Erythroblast (primary cell): ENCODE results near the gene SORCS3.

Experiments used
- DNase-seq, 2 experiments: peaks; one replicate each; lab custom pipeline; 2025; lab: John Stamatoyannopoulos, UW
- GATA1 ChIP-seq: IDR thresholded peaks from 2 replicates; pipeline ENCODE4 v1.6.1; 2011; ENCODE audit warnings: low read depth, mild to moderate bottlenecking, control low read depth, low read length, moderate library complexity
- POLR2A ChIP-seq: IDR thresholded peaks from 2 replicates; pipeline ENCODE4 v1.6.1; 2011; ENCODE audit warnings: mild to moderate bottlenecking, low read length

SORCS3 gene

GRCh38 chr10:105128111-105128510 lies 487.0 kb downstream of the SORCS3 start:
- no peak for DNase-seq
- TF ChIP-seq GATA1: no peak

GRCh38 chr10:105138358-105138757 lies 497.3 kb downstream of the SORCS3 start:
- DNase-seq: no peak
- TF ChIP-seq GATA1 (no peak), POLR2A (no peak)

- no peak for DNase-seq
- TF ChIP-seq POLR2A (no peak), GATA1 (no peak)
These were observed 498.3 kb downstream of the SORCS3 start for GRCh38 chr10:105139363-105139896.

- TF ChIP-seq GATA1: no peak
- TF ChIP-seq POLR2A: no peak
- no peak for DNase-seq
These were observed 499.5 kb downstream of the SORCS3 start for GRCh38 chr10:105140600-105140999.

- DNase-seq: no peak
- TF ChIP-seq GATA1: no peak
These were observed 504.6 kb downstream of the SORCS3 start for GRCh38 chr10:105145711-105146110.

- TF ChIP-seq GATA1 (no peak), POLR2A (no peak)
- no peak for DNase-seq
These were observed 505.3 kb downstream of the SORCS3 start for GRCh38 chr10:105146436-105146835.

GRCh38 chr10:105148456-105148855 lies 507.4 kb downstream of the SORCS3 start:
- no peak for TF ChIP-seq GATA1
- TF ChIP-seq POLR2A: no peak
- DNase-seq: no peak

- TF ChIP-seq GATA1 (no peak), POLR2A (no peak)
- DNase-seq: no peak
These were observed 507.8 kb downstream of the SORCS3 start for GRCh38 chr10:105148921-105149320.

- no peak for DNase-seq
- no peak for TF ChIP-seq GATA1
- no peak for TF ChIP-seq POLR2A
These were observed 508.3 kb downstream of the SORCS3 start for GRCh38 chr10:105149371-105149891.

- TF ChIP-seq GATA1 (no peak), POLR2A (no peak)
- DNase-seq: no peak
These were observed 509.3 kb downstream of the SORCS3 start for GRCh38 chr10:105150259-105150880.

- no peak for TF ChIP-seq POLR2A
- no peak for TF ChIP-seq GATA1
- no peak for DNase-seq
These were observed 513.6 kb downstream of the SORCS3 start for GRCh38 chr10:105154736-105155135.

GRCh38 chr10:105159268-105159667 lies 518.2 kb downstream of the SORCS3 start:
- no peak for TF ChIP-seq POLR2A
- TF ChIP-seq GATA1: no peak
- DNase-seq: no peak

- TF ChIP-seq GATA1 (no peak), POLR2A (no peak)
- no peak for DNase-seq
These were observed 520.1 kb downstream of the SORCS3 start for GRCh38 chr10:105161149-105161548.

- no peak for DNase-seq
- no peak for TF ChIP-seq POLR2A
- no peak for TF ChIP-seq GATA1
These were observed 520.7 kb downstream of the SORCS3 start for GRCh38 chr10:105161767-105162166.

GRCh38 chr10:105170521-105170920 lies 529.4 kb downstream of the SORCS3 start:
- no peak for DNase-seq
- TF ChIP-seq GATA1: no peak
- no peak for TF ChIP-seq POLR2A

GRCh38 chr10:105171945-105172344 lies 530.9 kb downstream of the SORCS3 start:
- no peak for DNase-seq
- no peak for TF ChIP-seq GATA1
- TF ChIP-seq POLR2A: no peak
